SU-DHL-6 (cell line): Measurements from ENCODE around the gene HOXC11.

Source experiments
- EZH2phosphoT487 ChIP-seq: fragments of 200-600 bp; sonication (generic), shearing (Covaris generic); conservative IDR thresholded peaks from 2 replicates; pipeline ENCODE4 v1.6.1; 2018; ENCODE audit warnings: mild to moderate bottlenecking, antibody characterized with exemption, low read length, moderate library complexity, mixed read lengths
- TF ChIP-seq, protein P1 (sequence below): fragments of 200-600 bp; sonication (generic); IDR thresholded peaks from one replicate; pipeline ENCODE4 v1.5.1; 2017; ENCODE audit warnings: antibody characterized with exemption, mild to moderate bottlenecking, low read length, moderate library complexity; ENCODE audit not compliant: insufficient read depth, poor library complexity, severe bottlenecking

GRCh38 chr12:53940443-53941014, 32.4 kb upstream of the HOXC11 start:
- TF ChIP-seq, protein P1, sequence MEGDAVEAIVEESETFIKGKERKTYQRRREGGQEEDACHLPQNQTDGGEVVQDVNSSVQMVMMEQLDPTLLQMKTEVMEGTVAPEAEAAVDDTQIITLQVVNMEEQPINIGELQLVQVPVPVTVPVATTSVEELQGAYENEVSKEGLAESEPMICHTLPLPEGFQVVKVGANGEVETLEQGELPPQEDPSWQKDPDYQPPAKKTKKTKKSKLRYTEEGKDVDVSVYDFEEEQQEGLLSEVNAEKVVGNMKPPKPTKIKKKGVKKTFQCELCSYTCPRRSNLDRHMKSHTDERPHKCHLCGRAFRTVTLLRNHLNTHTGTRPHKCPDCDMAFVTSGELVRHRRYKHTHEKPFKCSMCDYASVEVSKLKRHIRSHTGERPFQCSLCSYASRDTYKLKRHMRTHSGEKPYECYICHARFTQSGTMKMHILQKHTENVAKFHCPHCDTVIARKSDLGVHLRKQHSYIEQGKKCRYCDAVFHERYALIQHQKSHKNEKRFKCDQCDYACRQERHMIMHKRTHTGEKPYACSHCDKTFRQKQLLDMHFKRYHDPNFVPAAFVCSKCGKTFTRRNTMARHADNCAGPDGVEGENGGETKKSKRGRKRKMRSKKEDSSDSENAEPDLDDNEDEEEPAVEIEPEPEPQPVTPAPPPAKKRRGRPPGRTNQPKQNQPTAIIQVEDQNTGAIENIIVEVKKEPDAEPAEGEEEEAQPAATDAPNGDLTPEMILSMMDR, result no peak
- no peak for TF ChIP-seq EZH2phosphoT487
